ENCODE results near the gene OR10V1.

DNA sequence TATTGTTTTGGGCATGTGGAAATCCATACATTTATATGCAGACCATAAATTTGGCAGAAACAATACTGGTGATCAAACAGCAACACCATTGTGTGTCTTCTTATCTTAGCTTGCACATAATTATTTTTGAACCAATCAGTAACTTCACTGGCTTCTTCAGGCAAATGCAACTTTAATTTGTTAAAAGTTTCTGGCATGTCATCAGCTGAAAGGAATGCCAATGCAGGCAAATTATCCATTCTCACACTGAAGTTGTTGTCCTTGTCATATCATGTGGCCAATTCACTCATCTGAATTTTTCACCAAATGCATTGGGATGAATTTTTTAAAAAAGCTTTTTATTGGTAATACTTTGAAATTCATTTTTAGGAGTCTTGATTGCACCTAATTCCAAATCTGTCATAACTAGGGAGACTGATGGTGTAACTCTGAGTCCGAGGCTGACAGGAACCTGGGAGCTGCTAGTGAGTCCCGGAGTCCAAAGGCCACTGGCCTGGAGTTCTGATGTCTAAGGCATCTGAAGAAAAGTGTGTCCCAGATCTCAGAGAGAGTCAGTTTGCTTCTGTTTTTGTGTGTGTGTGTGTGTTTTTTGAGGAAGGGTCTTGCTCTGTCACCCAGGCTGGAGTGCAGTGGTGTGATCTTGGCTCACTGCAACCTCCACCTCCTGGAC lies 17.4 kb upstream of the OR10V1 start:
- TF ChIP-seq, protein P1, sequence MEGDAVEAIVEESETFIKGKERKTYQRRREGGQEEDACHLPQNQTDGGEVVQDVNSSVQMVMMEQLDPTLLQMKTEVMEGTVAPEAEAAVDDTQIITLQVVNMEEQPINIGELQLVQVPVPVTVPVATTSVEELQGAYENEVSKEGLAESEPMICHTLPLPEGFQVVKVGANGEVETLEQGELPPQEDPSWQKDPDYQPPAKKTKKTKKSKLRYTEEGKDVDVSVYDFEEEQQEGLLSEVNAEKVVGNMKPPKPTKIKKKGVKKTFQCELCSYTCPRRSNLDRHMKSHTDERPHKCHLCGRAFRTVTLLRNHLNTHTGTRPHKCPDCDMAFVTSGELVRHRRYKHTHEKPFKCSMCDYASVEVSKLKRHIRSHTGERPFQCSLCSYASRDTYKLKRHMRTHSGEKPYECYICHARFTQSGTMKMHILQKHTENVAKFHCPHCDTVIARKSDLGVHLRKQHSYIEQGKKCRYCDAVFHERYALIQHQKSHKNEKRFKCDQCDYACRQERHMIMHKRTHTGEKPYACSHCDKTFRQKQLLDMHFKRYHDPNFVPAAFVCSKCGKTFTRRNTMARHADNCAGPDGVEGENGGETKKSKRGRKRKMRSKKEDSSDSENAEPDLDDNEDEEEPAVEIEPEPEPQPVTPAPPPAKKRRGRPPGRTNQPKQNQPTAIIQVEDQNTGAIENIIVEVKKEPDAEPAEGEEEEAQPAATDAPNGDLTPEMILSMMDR (IDR thresholded peaks at IDR 0.05 in 8 of 11, conservative IDR thresholded peaks at IDR 0.05 in 3 of 11) = no peak
- TF ChIP-seq POLR2A (IDR thresholded peaks at IDR 0.05) = no peak
- TF ChIP-seq POLR2AphosphoS5 (IDR thresholded peaks at IDR 0.05) = no peak

All from spleen (tissue), 7 donors.